ENCODE measurements around the gene KDM4C. TPM values are rescaled to one million over a fixed set of nuclear protein-coding genes. Genes with fewer than 3 reads are reported as not detected.
A peak's percentile ranks its signal among the peaks of the same experiment; 100 is the strongest.
"Not testable (repeated sequence)": the region's sequence is repeated elsewhere in the genome, so short reads cannot be mapped to it uniquely, and the experiment has no call there.

The KDM4C gene
- total RNA-seq, 4 donors from 2014 or later = 32.3 to 41.4 (median 35.3) TPM

GRCh38 chr9:6765396-6765795, 7.6 kb downstream of the KDM4C start:
- TF ChIP-seq POLR2A (IDR thresholded peaks at IDR 0.05) = no peak
- no peak for TF ChIP-seq CTCF (IDR thresholded peaks at IDR 0.05)
- WGBS, 2 donors = 88 to 91% methylated on average over 3 of the region's 3 CpGs
- no peak overlapping the region for H3K4me3 ChIP-seq (ENCODE audit: low read depth, poor library complexity, severe bottlenecking)
- DNase-seq (ENCODE audit: low spot score in 2 of 2) = no peak
- intact Hi-C loops (cut with DNase I; ENCODE audit: low total_unique reads) = no loop called here

- 92 to 93% methylated on average over 3 of the region's 3 CpGs for WGBS, 2 donors
- no peak overlapping the region for H3K4me3 ChIP-seq (ENCODE audit: low read depth, poor library complexity, severe bottlenecking)
- DNase-seq (ENCODE audit: low spot score in 2 of 2) = no peak
- TF ChIP-seq CTCF (IDR thresholded peaks at IDR 0.05) (no peak), POLR2A (IDR thresholded peaks at IDR 0.05) (no peak)
- intact Hi-C loops (cut with DNase I; ENCODE audit: low total_unique reads) = no loop called here
Measured at GRCh38 chr9:6766606-6767005, 8.8 kb downstream of the KDM4C start.

- intact Hi-C loops (cut with DNase I; ENCODE audit: low total_unique reads); H3K4me3 ChIP-seq (ENCODE audit: low read depth, poor library complexity, severe bottlenecking): not testable (repeated sequence)
- peak in 1 of 2 donors; percentile 29 for DNase-seq (ENCODE audit: low spot score in 2 of 2)
- WGBS, 2 donors = 85 to 86% methylated on average over 4 of the region's 4 CpGs
Measured at GRCh38 chr9:6768587-6768986, 10.8 kb downstream of the KDM4C start.

- no peak for DNase-seq (ENCODE audit: low spot score in 2 of 2)
- TF ChIP-seq POLR2A (IDR thresholded peaks at IDR 0.05) (no peak), CTCF (IDR thresholded peaks at IDR 0.05) (no peak)
- WGBS, 2 donors = 86 to 90% methylated on average over 2 of the region's 2 CpGs
- no peak overlapping the region for H3K4me3 ChIP-seq (ENCODE audit: low read depth, poor library complexity, severe bottlenecking)
- intact Hi-C loops (cut with DNase I; ENCODE audit: low total_unique reads) = no loop called here
Measured at GRCh38 chr9:6771722-6772121, 13.9 kb downstream of the KDM4C start.

GRCh38 chr9:6777213-6777902, 19.6 kb downstream of the KDM4C start:
- TF ChIP-seq CTCF (IDR thresholded peaks at IDR 0.05) (no peak), POLR2A (IDR thresholded peaks at IDR 0.05) (no peak)
- 85 to 88% methylated on average over 6 of the region's 6 CpGs for WGBS, 2 donors
- intact Hi-C loops (cut with DNase I; ENCODE audit: low total_unique reads) = no loop called here
- no peak overlapping the region for H3K4me3 ChIP-seq (ENCODE audit: low read depth, poor library complexity, severe bottlenecking)
- DNase-seq (ENCODE audit: low spot score in 2 of 2) = no peak

GRCh38 chr9:6779417-6780241, 21.9 kb downstream of the KDM4C start:
- TF ChIP-seq CTCF (IDR thresholded peaks at IDR 0.05) (no peak), POLR2A (IDR thresholded peaks at IDR 0.05) (no peak)
- intact Hi-C loops (cut with DNase I; ENCODE audit: low total_unique reads) = no loop called here
- no peak overlapping the region for H3K4me3 ChIP-seq (ENCODE audit: low read depth, poor library complexity, severe bottlenecking)
- peak in 1 of 2 donors; percentile 13 for DNase-seq (ENCODE audit: low spot score in 2 of 2)
- WGBS, 2 donors = 87 to 89% methylated on average over 3 of the region's 3 CpGs
